Hypothalamus (tissue), 51 donors: ENCODE data around the gene PPP1CB.

Experiments
- DNase-seq, 51 donors: peaks; one replicate each; lab custom pipeline; 2025; lab: John Stamatoyannopoulos, UW

Gene PPP1CB

DNA sequence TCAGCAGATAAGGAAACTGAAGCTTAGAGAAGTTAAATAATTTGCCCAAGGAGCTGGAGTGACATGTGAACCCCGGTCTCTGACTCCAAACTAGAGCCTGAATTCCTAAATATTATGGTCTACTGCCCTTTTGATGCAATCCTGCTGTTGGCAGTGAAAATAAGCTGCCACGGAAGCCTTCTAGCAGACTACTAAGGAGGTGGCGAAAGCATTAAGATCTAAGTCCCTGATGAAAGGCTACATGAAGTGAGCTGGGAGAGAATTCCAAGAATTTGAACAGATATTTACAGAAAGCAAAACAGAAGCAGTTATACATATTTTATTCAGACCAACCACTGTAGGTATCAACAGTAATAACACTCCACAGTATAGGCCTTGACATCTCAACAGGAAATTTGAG lies 90.4 kb downstream of the PPP1CB start:
- no peak for DNase-seq
